ENCODE data around the gene ZNF726.
"Not testable (repeated sequence)": the region's sequence is repeated elsewhere in the genome, so short reads cannot be mapped to it uniquely, and the experiment has no call there.

Gene ZNF726

DNA sequence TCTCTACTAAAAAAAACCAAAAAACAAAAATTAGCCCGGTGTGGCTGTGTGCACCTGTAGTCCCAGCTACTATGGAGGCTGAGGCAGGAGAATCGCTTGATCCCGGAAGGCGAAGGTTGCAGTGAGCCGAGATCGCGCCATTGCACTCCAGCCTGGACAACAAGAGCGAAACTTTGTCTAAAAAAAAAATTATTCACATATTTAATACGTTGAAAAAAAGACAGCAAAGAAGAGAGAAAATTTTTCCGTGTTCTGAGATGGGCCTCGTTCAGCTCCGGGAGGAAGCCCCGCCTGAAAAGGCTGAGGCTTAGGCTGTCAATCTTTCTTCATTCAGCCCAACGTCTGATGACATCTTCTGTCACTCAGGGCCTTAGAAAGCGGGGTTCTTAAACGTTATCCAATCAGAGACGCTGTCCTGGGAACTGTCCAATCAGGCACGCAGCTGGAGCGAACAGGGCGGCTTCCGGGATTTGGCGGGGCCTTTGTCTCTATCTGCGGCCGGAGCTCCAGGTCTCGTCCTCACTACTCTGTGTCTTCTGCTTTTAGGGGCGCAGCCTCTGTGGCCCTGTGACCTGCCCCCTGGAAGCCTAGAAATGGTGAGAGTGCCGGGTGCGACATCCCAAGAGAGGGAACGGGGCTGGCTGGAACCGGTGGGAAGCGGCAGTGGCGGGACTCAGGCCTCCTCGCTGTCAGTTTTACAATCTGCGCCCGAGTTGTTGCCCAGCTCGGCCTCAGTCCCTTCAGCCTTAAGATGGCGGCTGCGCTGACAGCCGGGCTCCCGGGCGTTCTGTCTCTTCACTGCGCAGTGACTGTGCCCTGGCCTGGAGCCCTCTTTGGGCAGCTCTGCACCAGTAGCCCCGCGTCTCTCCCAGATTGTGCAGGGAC lies at the start of gene ZNF726:
TSS of gene ZNF726 (plus strand) at position 485 of the 885 bp plus-strand sequence. CDS start at position 594, 109 bp downstream.
- DNase-seq, result peak; percentile 96

GRCh38 chr19:23867895-23868294 lies 46.8 kb upstream of the ZNF726 start:
- DNase-seq, result no peak

- DNase-seq, result no peak
Observed at GRCh38 chr19:23868630-23869029, 46.1 kb upstream of the ZNF726 start.

- DNase-seq, result no peak
Observed at GRCh38 chr19:23872282-23872919, 42.3 kb upstream of the ZNF726 start.

GRCh38 chr19:23876261-23876660 lies 38.4 kb upstream of the ZNF726 start:
- DNase-seq, result no peak

DNA sequence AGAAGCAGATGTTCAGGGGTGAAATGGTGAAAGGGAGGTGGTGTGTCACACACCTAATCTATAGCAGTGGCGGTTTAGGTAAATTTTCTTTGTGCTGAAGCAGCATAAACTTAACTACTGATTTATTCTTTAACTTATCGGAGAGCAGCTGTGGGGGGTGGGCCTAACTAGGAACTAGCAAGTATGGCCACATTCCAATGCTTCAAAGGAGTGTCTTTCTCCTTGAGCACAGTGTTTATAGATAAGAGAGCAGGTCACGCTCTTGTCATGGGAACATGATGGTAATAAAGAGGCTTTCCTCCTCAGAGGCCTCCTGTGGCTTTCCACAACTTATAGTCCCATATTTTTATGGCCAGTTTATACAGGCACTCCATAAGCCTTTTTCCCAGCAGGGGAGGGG lies 37.9 kb upstream of the ZNF726 start:
- not testable (repeated sequence) for DNase-seq

DNA sequence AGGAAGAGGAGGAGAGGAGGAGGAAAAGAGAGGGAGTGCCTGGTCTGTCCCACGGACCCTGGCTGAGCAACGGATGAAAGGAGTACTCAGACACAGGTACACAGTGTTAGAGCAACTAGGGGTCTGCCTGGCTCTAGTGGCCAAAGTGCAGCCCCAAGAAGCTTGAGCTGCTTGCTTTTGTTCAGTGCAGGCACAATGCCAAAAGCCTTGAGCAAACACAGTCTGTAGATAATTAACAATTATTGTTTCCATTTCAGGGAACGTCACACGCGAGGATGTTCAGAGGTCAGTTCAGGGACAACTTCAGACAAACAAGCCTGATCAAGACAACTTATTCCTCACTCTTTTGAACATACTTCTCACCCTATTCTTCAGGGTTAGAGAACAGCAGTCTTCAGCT lies 32.2 kb upstream of the ZNF726 start:
- peak; percentile 1 for DNase-seq

GRCh38 chr19:23884363-23884762 lies 30.3 kb upstream of the ZNF726 start:
- no peak for DNase-seq

GRCh38 chr19:23887642-23888041 lies 27.0 kb upstream of the ZNF726 start:
- DNase-seq, result no peak

DNA sequence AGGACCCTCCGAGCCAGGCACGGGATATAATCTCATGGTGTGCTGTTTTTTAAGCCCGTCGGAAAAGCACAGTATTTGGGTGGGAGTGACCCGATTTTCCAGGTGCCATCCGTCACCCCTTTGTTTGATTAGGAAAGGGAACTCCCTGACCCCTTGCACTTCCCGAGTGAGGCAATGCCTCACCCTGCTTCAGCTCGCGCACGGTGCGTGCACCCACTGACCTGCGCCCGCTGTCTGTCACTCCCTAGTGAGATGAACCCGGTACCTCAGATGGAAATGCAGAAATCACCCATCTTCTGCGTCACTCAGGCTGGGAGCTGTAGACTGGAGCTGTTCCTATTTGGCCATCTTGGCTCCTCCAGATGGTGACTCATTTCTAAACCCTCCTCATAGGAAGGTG lies 18.6 kb upstream of the ZNF726 start:
- not testable (repeated sequence) for DNase-seq

- no peak for DNase-seq
Observed at GRCh38 chr19:23896912-23897311, 17.8 kb upstream of the ZNF726 start.

DNA sequence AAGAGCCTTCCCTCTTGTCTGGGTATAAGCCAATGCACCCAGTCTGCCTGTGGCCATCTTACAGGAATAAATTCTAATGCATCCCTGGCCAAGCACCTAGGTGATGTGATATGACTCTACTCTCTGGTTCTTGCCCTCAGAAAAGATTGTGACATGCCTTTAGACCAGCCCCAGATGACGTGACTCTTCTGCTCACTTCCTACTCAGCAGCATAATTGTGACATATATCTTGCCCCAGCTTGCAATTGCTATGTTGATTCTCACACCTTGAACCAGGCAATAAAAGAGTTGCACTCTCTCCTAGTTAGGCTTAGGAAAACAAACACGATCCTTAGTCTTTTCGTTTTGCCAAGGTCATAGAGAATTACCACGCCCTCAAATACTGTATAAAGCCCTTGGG lies 13.3 kb upstream of the ZNF726 start:
- DNase-seq, result no peak

GRCh38 chr19:23904406-23904805 lies 10.3 kb upstream of the ZNF726 start:
- DNase-seq, result no peak

DNA sequence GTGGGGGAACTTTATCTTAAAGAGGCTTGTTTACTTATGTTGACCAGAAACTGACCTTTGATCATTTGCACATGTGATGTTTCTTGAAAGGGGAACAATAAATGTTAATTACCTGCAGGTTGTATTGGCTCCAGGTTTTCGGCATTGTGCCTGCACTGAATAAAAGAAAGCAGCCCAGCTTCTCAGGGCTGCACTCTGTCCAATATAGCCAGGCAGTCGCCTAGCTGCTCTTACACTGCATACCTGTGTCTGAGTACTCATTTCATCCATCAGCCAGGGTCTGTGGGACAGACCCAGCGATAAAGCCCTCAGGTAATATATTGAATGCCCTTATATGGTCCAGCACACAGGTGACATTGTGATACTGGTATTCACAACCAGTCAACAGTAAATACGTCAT lies 8.9 kb upstream of the ZNF726 start:
- DNase-seq, result no peak

DNA sequence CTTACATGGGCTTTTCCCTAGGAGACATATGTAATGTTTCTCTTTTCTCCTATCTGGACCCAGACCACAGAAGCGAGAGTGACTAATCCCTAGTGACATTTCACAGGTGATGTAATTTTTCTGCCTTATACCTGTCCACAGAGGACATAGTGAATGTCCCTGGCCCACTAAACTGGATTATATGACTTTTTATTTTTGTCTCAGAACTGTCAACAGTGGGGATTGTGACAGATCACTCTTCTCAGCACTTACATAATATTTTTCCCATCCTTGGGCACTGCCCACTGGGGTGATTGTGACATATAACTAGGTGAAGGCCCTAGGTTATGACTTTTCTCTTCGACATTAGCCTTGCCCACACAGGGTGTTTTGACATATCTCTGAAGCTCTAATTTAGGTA lies 7.9 kb upstream of the ZNF726 start:
- no peak for DNase-seq

GRCh38 chr19:23908165-23908564 lies 6.5 kb upstream of the ZNF726 start:
- no peak for DNase-seq

GRCh38 chr19:23909222-23909621 lies 5.5 kb upstream of the ZNF726 start:
- no peak for DNase-seq

DNA sequence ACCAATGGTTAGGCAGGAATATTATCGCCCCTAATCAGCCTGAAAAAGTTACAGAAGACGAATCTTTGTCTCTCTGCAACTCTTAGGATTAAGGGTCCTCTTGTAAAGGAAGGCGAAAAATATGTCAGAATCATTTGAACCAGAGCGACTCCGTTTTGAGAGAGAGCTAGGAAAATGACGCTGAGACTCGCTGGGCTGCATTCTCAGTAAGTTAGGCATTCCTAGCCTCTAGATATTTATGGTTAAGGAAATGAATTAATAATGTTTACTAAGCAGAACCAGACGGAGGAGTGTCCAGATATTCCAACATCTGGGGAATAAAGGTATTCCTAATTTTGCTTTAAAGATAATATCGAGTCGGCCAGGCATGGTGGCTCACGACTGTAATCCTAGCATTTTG lies 755 bp upstream of the ZNF726 start:
- no peak for DNase-seq

- no peak for DNase-seq
Observed at GRCh38 chr19:23916991-23917390, 2.3 kb downstream of the ZNF726 start.

GRCh38 chr19:23917856-23918255 lies 3.2 kb downstream of the ZNF726 start:
- no peak for DNase-seq

GRCh38 chr19:23925285-23925684 lies 10.6 kb downstream of the ZNF726 start:
- no peak for DNase-seq

DNA sequence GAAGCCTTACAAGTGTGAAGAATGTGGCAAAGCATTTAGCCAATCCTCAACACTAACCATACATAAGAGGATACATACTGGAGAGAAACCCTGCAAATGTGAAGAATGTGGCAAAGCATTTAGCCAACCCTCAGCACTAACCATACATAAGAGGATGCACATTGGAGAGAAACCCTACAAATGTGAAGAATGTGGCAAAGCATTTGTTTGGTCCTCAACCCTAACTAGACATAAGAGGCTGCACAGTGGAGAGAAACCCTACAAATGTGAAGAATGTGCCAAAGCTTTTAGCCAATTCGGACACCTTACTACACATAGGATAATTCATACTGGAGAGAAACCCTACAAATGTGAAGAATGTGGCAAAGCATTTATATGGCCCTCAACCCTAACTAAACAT lies 18.2 kb downstream of the ZNF726 start:
- no peak for DNase-seq

- not testable (repeated sequence) for DNase-seq
Observed at GRCh38 chr19:23937031-23937430, 22.3 kb downstream of the ZNF726 start.

GRCh38 chr19:23943411-23943810 lies 28.7 kb downstream of the ZNF726 start:
- DNase-seq, result no peak
